NCI-H2029 treated with DMSO at 0.1 percent for 48 hours (cell line): ENCODE results near the gene KIF16B.
A peak's percentile ranks its signal among the peaks of the same experiment; 100 is the strongest.
"Not testable (repeated sequence)": the region's sequence is repeated elsewhere in the genome, so short reads cannot be mapped to it uniquely, and the experiment has no call there.

ENCODE experiments used
- DNase-seq: peaks from one replicate; lab custom pipeline; 2025; lab: John Stamatoyannopoulos, UW

Gene KIF16B, protein sequence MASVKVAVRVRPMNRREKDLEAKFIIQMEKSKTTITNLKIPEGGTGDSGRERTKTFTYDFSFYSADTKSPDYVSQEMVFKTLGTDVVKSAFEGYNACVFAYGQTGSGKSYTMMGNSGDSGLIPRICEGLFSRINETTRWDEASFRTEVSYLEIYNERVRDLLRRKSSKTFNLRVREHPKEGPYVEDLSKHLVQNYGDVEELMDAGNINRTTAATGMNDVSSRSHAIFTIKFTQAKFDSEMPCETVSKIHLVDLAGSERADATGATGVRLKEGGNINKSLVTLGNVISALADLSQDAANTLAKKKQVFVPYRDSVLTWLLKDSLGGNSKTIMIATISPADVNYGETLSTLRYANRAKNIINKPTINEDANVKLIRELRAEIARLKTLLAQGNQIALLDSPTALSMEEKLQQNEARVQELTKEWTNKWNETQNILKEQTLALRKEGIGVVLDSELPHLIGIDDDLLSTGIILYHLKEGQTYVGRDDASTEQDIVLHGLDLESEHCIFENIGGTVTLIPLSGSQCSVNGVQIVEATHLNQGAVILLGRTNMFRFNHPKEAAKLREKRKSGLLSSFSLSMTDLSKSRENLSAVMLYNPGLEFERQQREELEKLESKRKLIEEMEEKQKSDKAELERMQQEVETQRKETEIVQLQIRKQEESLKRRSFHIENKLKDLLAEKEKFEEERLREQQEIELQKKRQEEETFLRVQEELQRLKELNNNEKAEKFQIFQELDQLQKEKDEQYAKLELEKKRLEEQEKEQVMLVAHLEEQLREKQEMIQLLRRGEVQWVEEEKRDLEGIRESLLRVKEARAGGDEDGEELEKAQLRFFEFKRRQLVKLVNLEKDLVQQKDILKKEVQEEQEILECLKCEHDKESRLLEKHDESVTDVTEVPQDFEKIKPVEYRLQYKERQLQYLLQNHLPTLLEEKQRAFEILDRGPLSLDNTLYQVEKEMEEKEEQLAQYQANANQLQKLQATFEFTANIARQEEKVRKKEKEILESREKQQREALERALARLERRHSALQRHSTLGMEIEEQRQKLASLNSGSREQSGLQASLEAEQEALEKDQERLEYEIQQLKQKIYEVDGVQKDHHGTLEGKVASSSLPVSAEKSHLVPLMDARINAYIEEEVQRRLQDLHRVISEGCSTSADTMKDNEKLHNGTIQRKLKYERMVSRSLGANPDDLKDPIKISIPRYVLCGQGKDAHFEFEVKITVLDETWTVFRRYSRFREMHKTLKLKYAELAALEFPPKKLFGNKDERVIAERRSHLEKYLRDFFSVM (N-terminal part only)

DNA sequence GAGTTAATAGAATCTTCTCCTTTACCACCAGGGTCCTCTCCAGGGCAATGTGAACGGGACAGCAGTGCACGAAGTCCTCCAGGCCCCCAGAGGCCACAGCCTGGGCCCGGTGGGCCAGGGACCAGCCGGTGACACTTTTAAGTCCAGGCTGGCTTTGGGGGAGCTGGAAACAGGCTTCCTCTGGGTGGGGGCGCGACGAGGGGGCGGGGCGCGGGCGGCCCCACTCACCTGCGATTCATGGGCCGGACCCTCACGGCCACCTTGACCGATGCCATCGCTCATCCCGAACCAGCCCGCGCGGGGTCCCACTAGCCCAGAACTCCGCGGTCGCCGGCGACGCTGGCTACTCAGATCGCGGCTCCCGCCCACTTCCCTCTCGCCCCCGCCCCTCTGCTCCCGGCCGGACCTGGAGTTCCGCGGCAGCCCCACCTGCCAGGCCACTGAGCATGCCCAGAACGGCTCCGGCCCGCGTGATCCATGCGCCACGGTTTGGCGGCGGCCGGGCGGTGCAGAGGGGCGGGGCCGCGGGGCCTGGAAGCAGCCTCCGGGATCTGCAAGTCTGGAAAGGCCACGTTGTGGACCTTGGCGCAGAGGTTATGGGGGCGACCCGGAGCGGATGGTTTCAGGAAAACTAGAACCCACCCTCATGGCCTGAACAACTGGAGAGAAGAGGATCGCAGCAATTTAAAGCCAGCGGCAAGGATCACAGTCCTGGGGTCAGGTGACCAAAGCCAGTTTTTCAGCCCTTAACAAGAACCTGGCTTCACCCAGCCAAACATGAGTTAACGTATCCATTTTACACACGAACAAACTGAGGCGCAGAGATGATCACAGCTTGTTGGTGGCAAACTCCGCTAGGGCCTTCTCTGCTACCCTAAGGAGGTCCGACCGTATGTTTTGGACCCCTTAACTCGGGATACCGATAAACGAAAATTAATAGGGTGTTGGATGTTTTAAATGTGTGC, at the start of gene KIF16B:
Gene KIF16B, minus strand, starts transcription at position 448 of the 965 bp plus-strand sequence. Its CDS starts 173 bp downstream, at position 275.
- DNase-seq = peak; percentile 76

DNA sequence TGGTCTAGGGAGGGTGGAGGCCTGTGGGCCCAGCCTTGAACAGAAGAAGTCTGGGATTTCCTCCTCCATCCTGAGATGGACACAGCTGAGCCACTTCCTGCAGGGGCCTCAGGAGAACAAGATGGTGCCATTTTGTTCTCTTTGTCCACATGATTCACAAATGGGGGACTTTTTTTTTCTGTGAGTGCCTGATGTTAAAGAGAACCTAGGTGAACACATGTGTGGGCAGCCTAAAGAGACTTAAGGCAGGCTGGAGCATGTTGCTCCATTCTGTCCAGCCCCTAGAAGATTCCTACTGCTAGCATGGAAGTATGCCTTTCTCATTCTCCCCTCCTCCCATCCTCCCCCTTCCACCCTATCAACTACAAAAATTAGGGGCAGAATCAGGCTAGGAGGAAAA, 49.3 kb upstream of the KIF16B start:
- no peak for DNase-seq

DNA sequence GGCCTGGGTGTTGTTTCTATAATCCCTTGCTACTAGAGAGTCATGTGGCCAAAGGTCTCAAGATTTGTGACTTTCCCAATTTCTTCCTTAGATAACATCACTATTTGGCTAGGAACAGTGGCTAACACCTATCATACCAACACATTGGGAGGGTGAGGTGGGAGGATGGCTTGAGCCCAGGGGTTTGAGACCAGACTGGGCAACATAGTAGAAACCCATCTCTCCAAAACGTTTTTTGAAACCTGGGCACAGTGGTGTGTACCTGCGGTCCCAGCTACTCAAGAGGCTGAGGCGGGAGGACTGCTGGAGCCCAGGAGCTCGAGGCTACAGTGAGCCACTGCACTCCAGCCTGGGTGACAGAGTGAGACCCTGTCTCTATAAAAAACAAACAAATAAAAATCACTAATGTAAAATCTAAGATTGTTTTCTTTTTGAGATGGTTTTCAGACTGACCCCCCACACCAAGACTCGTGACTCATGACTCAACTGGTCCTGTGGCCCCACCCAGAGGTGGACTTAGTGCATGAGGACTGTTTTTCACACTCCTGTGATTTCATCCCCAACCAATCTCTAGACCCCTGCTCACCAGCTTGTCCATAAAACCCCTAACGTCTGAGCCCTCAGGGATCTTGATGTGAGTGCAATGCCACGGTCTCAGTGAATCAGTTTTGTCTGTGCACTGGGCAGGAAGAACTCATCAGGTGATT, 48.3 kb upstream of the KIF16B start:
- DNase-seq = no peak

- DNase-seq = no peak
Observed at GRCh38 chr20:16620961-16621360, 47.7 kb upstream of the KIF16B start.

- DNase-seq = no peak
Observed at GRCh38 chr20:16619953-16620352, 46.7 kb upstream of the KIF16B start.

- DNase-seq = no peak
Observed at GRCh38 chr20:16617056-16617455, 43.8 kb upstream of the KIF16B start.

- DNase-seq = no peak
Observed at GRCh38 chr20:16616317-16616716, 43.1 kb upstream of the KIF16B start.

DNA sequence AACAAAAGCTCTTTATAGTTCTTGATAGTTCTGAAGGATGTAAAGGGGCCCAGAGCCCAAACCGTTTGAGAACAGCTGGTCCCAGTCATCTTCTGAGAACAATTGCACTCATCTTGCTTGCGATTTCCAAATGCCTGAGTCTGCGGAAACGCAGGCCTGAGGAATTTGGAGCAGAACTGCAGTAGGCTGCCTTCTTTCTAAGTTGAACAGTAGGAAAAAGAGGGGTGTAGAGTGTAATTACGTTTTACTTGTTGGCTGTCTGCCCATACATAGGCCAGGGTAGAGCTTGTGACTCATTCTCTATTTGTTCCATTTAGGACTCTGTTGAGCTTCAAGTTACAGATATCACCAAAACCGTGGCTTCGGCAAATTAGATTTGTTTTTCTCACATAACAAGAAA, 42.0 kb upstream of the KIF16B start:
- no peak for DNase-seq

GRCh38 chr20:16613954-16614353, 40.7 kb upstream of the KIF16B start:
- DNase-seq = no peak

DNA sequence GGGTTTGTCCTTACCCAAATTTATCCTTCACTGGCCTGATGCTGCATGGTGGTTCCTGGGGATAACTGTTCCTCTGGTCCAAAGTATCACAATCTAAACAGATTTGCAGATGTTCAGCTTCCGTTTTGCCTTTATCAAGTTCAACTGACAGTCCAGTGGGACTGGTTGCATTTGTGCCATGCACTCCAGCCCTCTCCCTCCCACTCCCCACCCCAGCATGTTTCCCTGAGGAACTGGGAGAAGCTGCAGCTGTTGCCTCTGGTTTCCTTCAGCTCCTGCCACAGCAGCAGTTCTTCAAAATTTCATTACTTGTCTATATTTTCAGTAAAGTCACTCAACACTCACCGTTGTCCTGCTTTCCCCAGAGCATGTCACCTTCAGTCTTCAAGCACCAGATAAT, 39.5 kb upstream of the KIF16B start:
- DNase-seq = no peak

DNA sequence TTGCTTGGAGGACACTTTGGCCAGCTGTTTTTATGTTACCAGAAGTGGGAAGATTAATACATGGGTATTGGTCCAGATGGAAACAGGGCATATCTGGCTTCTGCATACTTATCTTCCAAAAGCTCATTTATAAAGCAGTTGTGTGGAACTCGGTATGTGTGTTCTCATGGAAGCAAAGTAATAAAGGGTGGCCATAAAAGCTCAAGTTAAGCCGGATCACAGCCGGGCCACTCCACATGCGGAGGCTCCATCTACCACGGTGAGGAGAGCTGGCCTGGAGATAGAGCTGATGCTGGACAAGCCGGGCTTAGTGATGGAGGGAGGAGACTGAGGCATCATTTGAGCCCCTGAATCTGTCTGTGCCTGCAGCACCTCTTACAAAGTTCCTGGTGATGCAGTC, 38.6 kb upstream of the KIF16B start:
- DNase-seq = no peak

DNA sequence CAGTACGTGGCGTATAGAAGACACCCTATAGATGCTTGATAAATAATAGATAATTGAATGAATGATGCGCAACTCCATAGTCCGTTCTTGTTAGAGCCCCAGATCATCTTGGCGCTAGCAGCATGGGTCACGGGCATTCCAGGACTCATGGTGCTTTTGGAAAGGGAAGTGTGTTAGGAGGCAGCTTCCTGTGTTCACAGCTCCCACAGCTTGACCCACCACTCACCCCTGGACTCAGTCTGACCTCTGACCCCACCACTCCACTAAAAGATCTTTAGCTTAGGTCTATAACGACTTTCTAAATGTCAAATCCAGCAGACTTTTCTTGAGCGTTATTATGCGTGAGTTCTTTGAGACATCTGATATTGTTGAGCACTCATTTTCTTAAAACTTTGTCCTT, 35.8 kb upstream of the KIF16B start:
- no peak for DNase-seq

DNA sequence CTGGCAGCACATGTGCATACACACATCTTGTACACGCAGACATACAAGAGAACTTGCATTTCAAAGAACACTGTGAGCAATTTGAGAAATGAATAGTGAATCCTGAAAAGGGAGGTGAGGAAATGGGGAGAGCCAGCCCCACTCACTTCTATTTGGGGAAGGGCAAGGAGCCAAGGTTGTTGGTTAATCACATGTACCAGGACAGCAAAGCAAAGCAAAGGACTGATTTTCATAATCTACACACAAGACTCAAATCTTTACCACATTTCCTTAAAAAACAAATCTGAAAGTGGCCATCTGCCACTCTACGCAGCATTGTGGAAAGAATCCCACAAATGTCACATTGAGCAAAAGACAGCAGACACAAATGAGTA, 35.0 kb upstream of the KIF16B start:
- no peak for DNase-seq

DNA sequence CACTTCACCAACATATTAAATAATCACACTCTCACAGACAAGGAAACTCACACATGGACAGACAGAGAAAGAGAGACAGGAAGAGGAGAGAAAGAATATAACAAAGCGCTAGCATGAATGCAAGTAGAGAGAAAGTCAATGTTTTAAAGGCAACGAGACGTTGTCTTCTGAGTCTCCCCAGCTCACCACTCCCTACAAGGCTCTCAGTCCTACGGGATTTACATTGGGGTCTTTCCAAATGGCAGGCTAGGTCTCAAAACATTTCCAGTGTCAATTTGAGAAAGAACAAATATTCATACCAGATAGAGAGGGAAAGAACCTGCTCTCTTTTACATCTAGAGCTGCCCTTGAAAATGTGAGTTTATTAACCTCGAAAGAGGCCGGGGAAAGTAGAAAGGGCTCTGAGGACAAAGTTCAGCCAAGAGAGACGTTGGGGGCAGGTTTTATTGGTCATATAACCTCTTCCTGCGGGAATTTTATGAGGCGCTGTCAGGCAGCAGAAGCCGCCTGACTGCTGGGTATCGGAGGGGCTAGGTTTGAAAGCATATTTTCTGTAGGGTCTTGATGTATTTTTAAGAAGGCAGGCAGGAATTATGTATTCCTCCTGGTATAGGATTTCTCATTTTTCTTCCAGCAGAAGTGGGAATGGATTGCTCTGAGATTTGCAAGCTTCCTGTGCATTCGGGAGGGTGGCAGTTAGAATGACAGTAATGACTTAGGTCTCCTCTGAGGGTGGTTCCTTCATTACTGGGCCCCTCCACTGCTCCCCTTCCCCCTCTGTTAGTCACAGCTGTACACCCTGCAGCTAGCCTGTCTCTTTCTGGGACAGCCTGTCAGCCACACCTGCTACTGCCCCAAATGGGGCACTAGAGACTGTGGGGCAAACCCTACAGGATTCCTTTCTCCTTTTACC, 34.4 kb upstream of the KIF16B start:
- DNase-seq = no peak

- DNase-seq = no peak
Observed at GRCh38 chr20:16606468-16607070, 33.3 kb upstream of the KIF16B start.

DNA sequence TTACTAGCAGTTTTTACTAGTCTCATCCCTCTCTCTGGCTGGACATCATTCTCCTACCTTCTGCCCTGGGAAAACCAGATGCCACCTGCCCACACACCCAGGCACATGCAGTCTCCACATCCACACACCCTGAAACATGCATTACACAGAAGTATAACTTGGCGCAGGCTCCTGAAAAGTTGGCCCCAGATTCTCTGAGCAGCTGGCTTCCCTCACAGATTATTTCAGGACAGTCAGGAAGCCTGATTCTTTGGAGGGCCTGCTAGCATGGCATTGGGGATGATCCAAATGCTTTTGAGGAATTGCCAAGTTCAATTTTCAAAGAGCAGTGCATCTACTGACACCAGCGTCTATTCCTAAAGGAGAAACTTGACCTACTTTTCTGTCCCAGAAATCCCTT, 27.8 kb upstream of the KIF16B start:
- no peak for DNase-seq

DNA sequence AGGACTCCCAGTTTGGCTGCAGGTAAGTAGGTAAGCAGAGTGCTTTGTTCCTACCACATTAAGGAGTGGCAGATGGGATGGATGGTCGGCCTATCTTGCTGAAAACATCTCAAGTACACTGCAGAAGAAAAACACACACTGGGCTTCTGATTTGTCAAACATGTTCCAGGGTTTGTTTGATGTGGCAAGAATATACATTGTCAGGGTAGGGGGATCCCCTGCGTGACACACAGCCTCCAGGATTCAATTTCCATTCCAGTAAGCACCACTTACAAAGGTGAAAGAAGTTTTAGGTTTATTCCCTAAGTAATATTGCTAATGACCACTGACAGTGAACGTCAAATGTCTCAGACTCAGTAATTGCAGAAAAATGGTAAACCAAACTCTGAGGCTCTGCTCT, 26.0 kb upstream of the KIF16B start:
- no peak for DNase-seq

DNA sequence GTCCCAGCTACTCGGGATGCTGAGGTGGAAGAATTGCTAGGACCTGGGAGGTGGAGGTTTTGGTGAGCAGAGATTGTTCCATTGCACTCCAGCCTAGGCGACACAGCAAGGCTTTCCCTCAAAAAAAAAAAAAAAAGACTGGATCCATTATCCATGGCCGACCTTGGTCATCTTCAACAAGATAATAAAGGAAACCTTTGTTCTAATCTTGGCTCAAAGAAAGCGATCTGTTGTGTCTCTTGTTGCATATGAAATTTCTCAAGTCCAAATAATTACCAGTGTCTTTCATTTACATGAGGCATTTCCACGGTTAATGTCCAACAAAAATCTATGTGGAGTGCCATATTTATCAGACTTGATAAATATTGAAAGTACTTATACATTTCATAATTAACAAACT, 23.7 kb upstream of the KIF16B start:
- no peak for DNase-seq

- DNase-seq = not testable (repeated sequence)
Observed at GRCh38 chr20:16596404-16596803, 23.2 kb upstream of the KIF16B start.
